EL (cell line): ENCODE measurements around the gene RHOU.
A peak's percentile ranks its signal among the peaks of the same experiment; 100 is the strongest.
"Not testable (repeated sequence)": the region's sequence is repeated elsewhere in the genome, so short reads cannot be mapped to it uniquely, and the experiment has no call there.

Experiments used
- DNase-seq: peaks from one replicate; pipeline ENCODE4 v3.0.0-alpha.2; 2016

The RHOU gene

GRCh38 chr1:228734881-228735801 lies at the start of gene RHOU:
TSS of gene RHOU (plus strand) at chr1:228735479. CDS start at chr1:228735743, 264 bp downstream.
- peak; percentile 50 for DNase-seq

DNA sequence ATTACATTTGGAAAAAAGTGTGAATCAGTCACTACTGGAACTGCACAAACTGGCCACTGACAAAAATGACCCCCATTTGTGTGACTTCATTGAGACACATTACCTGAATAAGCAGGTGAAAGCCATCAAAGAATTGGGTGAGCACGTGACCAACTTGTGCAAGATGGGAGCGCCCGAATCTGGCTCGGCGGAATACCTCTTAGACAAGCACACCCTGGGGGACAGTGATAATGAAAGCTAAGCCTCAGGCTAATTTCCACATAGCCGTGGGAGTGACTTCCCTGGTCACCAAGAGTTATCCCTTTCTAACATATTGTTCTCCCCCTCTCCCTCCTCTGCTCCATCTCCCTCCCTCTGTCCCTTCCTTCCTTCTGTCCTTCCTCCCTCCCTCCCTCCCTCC lies 47.7 kb upstream of the RHOU start:
- DNase-seq: no peak

DNA sequence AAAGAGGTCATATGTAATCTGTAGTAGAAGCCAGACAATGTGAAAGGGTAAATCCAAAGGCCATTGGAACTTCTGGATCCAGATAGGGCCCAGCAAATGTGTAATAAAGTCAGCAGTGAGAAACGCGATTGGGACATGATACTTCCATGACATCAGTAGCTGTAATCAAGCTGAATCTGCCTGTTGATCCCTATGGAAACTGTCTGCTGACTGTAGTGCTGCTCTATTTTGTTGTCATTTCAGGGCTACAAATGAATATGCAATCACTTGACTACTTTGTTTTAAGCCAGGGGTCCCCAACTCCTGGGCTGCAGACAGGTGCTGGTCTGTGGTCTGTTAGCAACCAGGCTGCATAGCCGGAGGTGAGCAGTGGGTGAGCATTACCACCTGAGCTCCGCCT lies 46.0 kb upstream of the RHOU start:
- DNase-seq: no peak

- no peak for DNase-seq
These were observed 44.1 kb upstream of the RHOU start for GRCh38 chr1:228691211-228691610.

- DNase-seq: peak; percentile 28
These were observed 43.4 kb upstream of the RHOU start for GRCh38 chr1:228691926-228692325.

DNA sequence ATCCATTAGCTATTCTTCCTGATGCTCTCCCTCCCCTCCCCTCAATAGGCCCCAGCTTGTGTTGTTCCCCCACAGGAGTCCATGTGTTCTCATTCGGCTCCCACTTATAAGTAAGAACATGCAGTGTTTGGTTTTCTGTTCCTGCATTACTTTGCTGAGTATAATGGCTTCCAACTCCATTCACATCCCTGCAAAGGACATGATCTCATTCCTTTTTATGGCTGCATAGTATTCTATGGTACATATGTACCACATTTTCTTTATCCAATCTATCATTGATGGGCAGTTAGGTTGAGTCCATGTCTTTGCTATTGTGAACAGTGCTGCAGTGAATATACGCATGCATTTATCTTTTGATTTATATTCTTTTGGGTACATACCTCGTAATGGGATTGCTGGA lies 40.8 kb upstream of the RHOU start:
- DNase-seq: not testable (repeated sequence)

GRCh38 chr1:228695015-228695955 lies 40.0 kb upstream of the RHOU start:
- peak; percentile 4 for DNase-seq

GRCh38 chr1:228697207-228698016 lies 37.9 kb upstream of the RHOU start:
- peak; percentile 29 for DNase-seq

- no peak for DNase-seq
These were observed 37.3 kb upstream of the RHOU start for GRCh38 chr1:228698017-228698329.

- no peak for DNase-seq
These were observed 32.8 kb upstream of the RHOU start for GRCh38 chr1:228702433-228702832.

DNA sequence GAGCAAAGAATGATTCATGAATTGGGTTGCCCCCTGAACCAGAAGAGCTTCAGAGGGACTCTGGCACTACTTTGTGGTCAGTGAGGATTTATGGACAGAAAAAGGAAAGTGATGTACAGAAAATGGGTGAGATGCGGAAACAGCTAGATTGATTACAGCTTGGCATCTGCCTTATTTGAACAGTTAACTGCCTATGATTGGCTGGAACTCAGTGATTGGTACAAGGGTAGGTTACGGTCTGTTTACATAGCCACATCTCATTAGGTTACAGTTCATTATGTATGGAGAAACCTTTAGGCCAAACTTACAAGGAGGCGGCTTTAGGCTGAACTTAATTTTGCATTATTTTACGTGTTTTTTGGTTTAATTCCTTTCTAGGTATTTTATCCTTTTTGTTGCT lies 29.0 kb upstream of the RHOU start:
- no peak for DNase-seq

DNA sequence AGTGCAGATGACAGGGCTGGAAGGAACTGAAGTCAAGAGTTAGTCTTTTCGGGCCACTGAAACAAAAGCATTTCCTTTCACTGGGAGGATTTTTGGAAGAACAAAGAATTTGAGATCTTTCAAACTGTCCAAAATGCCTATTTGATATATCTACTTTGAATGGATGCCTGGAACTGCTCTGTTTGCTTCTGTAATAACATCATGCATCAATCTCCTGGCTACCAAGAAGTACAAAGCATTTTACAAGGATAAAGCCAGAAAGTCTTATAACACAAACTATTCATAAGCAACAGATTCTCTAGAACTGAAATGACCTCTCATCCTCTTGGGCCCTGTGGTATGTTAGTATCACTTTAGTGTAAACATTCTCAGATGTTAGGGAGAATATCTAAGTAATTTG lies 18.2 kb upstream of the RHOU start:
- no peak for DNase-seq

DNA sequence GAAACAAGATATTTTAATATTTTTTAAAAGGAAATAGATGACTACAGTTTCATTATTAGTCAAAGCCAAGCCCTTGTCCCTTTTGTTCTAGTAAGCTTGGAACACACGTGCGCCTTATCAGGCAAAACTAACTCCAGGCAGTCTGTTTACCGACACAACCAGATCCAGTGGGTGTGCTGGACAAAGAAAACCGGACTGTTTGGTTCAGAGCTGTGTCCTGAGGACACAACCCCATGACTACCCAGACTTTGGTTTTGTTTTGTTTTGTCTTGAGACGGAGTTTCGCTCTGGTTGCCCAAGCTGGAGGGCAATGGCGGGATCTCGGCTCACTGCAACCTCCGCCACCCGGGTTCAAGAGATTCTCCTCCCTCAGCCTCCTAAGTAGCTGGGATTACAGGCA lies 13.9 kb upstream of the RHOU start:
- DNase-seq: no peak

DNA sequence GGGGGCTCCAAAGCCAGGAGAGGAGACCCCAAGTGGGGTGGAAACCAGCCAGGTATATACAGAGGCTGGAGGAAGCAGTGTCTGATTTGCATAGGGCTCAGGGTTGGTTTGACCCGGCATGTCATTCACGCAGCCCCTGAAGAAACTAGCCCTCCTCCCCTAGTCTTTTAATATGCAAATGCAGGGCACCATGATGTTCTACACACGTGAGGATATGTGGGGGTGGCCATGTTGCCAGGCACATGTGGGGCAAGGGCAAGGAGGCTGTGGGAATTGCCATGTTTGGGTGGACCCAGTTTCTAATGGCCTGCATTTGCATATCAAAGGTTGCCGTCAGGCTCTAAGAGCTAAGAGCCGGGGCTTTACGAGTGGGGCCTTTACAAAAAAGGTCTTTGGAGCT lies 12.0 kb upstream of the RHOU start:
- no peak for DNase-seq

- no peak for DNase-seq
These were observed 11.4 kb upstream of the RHOU start for GRCh38 chr1:228723921-228724320.

DNA sequence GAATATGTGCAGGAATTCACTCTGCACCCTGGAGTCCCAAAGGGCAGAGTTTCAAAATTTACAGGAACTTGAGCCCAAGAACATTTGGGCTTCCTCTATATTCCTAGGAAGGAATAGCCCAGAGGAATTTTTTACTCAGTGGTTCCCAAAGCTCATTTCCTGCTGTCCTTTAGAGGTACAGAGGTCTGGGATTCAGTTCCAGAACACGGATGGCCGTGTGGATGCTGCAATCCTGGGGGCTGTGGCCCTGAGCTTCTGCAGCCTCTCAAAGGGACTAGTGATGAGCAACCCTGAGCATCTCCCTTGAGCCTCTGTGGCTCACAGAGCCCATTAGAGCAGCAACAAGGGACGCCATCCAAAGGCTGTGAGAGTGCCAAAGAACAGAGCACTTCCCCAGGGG lies 10.1 kb upstream of the RHOU start:
- DNase-seq: no peak

DNA sequence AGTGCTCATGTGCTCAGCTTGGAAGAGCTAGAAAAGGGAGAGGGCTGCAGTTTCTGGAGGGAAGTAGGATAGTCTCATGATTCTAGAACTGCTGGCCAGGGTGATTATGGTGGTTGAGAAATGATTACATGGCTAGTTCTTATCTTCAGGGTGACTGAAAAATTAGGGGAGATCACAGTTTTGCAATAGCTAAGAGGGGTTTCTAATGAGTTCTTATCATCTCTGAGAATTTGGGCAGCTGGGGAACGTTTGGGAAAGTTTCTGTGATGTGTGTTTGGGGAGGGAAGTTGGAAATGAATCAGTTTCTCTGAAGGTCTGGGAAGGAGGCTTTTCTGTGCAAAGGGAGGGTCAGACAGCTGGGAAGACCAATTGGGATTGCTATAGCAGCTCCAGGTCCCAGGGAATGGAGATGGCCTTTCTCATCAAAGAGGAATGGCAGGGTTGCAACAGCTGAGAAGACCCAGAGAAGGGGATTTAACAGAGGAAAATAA lies 7.6 kb upstream of the RHOU start:
- DNase-seq: no peak

DNA sequence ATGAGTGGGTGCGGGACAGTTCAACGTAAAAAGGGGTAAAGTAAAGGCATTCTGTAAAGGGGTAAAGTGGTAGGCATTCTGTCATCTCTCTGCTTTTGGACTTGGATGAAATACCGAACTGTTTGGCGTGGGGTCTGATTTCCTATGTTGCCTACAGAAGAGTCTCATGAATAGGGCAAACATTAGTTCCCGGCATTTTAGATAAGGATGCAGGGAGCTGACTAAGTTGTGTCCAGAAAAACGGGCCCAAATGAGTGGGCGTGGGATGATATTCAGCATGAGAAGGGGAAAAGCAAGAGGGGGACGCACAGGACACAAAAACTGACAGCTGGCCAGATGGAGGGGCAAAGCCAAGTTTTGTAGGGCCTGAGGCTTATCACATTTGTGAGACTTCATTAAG lies 2.9 kb upstream of the RHOU start:
- no peak for DNase-seq

- DNase-seq: no peak
These were observed 1.7 kb upstream of the RHOU start for GRCh38 chr1:228733576-228733975.

DNA sequence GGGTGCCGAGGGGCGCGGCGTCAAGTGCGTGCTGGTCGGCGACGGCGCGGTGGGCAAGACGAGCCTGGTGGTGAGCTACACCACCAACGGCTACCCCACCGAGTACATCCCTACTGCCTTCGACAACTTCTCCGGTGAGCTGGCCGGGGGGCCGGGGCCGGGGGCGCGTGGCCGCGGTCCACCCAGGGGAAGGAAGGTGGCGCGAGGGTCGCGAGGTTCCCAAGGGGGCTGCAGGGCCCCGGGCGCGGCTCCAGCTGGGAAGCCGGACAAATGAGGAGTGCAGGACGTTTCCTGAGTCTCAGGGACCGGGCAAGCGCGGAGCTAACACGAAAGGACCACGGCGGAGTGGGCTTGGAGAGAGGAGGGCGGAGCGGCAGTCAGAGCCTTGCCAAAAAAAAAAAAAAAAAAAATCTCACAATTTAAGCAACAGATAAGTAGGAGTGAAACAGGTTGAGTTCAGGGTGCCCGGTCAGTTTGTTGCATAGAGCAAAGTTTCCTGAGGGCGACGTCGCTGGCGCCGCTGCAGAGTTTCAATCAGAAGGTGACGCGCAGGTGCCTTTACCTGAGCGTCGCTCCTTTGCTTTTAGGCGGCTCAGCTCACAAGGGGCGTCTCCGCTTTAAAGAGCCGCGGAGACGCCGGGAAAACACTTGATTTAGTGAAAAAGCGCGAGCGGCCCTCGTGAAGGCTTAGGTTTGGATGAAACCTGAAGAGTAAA lies 750 bp downstream of the RHOU start:
- peak; percentile 16 for DNase-seq

GRCh38 chr1:228736844-228737445 lies 1.7 kb downstream of the RHOU start:
- no peak for DNase-seq

GRCh38 chr1:228737601-228738041 lies 2.3 kb downstream of the RHOU start:
- DNase-seq: no peak
